ENCODE data around the gene CEBPA.

Gene CEBPA

DNA sequence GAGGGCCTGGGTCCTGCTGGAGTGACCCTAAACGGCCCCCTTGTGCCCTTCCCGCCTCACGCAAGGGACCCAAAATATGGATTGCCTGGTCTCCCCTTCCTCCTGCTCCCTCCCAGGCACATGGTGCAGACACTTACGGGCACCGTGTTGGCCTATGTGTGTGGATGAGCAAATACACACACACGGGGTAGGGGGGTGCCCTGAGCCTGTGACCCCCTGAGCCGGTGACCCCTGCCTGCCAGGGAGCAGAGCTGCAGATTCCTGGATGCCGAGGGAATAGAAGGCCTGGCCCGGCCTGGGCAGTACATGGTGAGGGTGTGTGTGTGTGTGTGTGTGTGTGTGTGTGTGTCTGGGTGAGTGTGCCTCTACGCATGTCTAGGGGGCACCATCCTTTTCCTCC, 33.3 kb downstream of the CEBPA start:
- Histone ChIP-seq H3K9ac (ENCODE audit: low read length) (no peak overlapping the region), H3K4me1 (ENCODE audit: low read length) (peaks cover 19% of the 10 kb centered on the region), H3K4me2 (ENCODE audit: low read length) (peak overlapping the region; percentile 53; the same call in 1 of the 2 replicates), H3K27ac (ENCODE audit: low read length) (no peak overlapping the region), H3K4me3 (ENCODE audit: low read length) (no peak overlapping the region), H4K20me1 (ENCODE audit: insufficient read depth, low read length) (no peaks in the 10 kb centered on the region), H3K27me3 (ENCODE audit: low read depth, low read length) (no peaks in the 10 kb centered on the region), H3K79me2 (ENCODE audit: low read length) (no peaks in the 10 kb centered on the region), H2AFZ (ENCODE audit: low read depth, low read length) (no peak overlapping the region), H3K36me3 (replicated peaks; ENCODE audit: low read depth, low read length) (no peaks in the 10 kb centered on the region), H3K9me3 (ENCODE audit: insufficient read depth, low read length) (no peaks in the 10 kb centered on the region)
- TF ChIP-seq EZH2phosphoT487 (IDR thresholded peaks at IDR 0.05; ENCODE audit: low read depth) = no peak
- TF ChIP-seq, protein P1, sequence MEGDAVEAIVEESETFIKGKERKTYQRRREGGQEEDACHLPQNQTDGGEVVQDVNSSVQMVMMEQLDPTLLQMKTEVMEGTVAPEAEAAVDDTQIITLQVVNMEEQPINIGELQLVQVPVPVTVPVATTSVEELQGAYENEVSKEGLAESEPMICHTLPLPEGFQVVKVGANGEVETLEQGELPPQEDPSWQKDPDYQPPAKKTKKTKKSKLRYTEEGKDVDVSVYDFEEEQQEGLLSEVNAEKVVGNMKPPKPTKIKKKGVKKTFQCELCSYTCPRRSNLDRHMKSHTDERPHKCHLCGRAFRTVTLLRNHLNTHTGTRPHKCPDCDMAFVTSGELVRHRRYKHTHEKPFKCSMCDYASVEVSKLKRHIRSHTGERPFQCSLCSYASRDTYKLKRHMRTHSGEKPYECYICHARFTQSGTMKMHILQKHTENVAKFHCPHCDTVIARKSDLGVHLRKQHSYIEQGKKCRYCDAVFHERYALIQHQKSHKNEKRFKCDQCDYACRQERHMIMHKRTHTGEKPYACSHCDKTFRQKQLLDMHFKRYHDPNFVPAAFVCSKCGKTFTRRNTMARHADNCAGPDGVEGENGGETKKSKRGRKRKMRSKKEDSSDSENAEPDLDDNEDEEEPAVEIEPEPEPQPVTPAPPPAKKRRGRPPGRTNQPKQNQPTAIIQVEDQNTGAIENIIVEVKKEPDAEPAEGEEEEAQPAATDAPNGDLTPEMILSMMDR (IDR thresholded peaks at IDR 0.05; ENCODE audit: low read depth, low read length) = no peak

DNA sequence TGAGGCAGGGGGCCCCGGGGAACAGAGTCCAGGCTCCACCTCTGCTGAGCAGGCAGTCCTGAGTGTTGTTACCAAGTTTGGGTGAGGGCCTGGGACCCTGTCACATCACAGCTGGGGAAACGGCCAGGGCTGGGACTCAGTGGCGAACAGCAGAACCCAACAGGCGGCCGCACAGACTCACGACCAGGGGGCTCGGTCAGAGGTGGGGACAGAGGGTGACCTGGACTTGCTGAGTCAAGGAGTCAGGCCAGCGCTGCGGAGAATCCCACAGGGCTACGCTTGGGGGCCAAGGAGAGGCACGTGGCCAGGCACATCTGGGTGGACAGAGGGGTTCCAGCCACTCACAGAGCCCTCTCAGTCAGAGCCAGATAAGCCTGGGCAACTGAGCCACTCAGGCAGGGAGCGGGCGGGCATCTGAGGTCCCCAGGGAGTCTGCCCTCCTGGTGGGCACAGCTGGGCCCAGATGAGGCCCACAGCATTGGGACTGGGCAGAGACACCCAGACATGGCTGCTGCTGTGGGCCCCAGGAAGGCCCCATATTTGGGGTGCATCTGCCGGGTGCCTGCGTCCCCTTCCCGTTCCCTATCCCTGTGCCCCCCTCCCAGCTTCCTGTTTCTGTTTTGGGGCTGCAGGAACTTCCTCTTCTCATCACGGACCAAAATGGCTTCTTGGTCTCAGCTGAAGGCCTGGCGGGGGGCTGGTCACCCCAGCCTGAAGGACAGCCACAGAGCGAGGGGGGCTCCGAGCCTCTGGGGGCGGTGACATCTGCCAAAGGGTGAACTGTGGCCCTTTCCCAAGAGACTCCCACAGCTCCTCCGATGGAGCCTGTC, 34.0 kb downstream of the CEBPA start:
- H3K4me1 ChIP-seq (ENCODE audit: low read length) = peaks cover 19% of the 10 kb centered on the region
- H3K36me3 ChIP-seq (replicated peaks; ENCODE audit: low read depth, low read length) = no peaks in the 10 kb centered on the region
- H2AFZ ChIP-seq (ENCODE audit: low read depth, low read length) = peak overlapping the region; percentile 77
- no peaks in the 10 kb centered on the region for H3K9me3 ChIP-seq (ENCODE audit: insufficient read depth, low read length)
- H3K9ac ChIP-seq (ENCODE audit: low read length) = peak overlapping the region; percentile 7; the same call in 1 of the 2 replicates
- H3K27ac ChIP-seq (ENCODE audit: low read length) = no peak overlapping the region
- H3K4me3 ChIP-seq (ENCODE audit: low read length) = 0 out of 2 replicates have a peak overlapping the region, but pooled peaks have one; percentile 26
- TF ChIP-seq EZH2phosphoT487 (IDR thresholded peaks at IDR 0.05; ENCODE audit: low read depth) = no peak
- TF ChIP-seq, protein P1 (IDR thresholded peaks at IDR 0.05; ENCODE audit: low read depth, low read length) = no peak
- H3K79me2 ChIP-seq (ENCODE audit: low read length) = no peaks in the 10 kb centered on the region
- no peaks in the 10 kb centered on the region for H3K27me3 ChIP-seq (ENCODE audit: low read depth, low read length)
- no peaks in the 10 kb centered on the region for H4K20me1 ChIP-seq (ENCODE audit: insufficient read depth, low read length)
- peak overlapping the region; percentile 53 for H3K4me2 ChIP-seq (ENCODE audit: low read length)

DNA sequence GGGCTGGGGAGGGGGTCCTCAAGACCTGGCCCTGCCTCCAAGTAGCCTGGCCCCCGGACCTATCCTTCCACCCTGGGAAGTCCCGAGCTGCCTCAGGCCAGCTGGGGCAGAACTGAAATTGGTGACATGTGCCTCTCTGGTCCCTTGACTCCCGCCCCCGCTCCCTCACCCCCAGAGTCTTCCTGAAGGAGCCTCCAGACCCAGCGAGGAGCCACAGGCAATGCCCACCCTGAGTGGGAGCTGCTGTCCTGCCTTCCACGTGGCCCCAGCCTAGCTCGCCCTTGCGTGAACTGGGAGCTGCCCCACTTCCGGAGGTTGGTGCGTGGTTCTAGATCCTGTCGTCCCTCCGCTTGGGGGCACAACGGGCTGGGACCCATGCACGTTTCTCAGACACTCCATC, 34.6 kb downstream of the CEBPA start:
- Histone ChIP-seq H3K9ac (ENCODE audit: low read length) (peak overlapping the region; percentile 7; the same call in 1 of the 2 replicates), H3K79me2 (ENCODE audit: low read length) (no peaks in the 10 kb centered on the region), H2AFZ (ENCODE audit: low read depth, low read length) (peak overlapping the region; percentile 77), H3K4me1 (ENCODE audit: low read length) (peaks cover 19% of the 10 kb centered on the region), H4K20me1 (ENCODE audit: insufficient read depth, low read length) (no peaks in the 10 kb centered on the region), H3K36me3 (replicated peaks; ENCODE audit: low read depth, low read length) (no peaks in the 10 kb centered on the region), H3K9me3 (ENCODE audit: insufficient read depth, low read length) (no peaks in the 10 kb centered on the region), H3K27ac (ENCODE audit: low read length) (no peak overlapping the region), H3K27me3 (ENCODE audit: low read depth, low read length) (no peaks in the 10 kb centered on the region), H3K4me3 (ENCODE audit: low read length) (0 out of 2 replicates have a peak overlapping the region, but pooled peaks have one; percentile 26), H3K4me2 (ENCODE audit: low read length) (peak overlapping the region; percentile 53)
- TF ChIP-seq, protein P1 (IDR thresholded peaks at IDR 0.05; ENCODE audit: low read depth, low read length) = no peak
- TF ChIP-seq EZH2phosphoT487 (IDR thresholded peaks at IDR 0.05; ENCODE audit: low read depth) = no peak

DNA sequence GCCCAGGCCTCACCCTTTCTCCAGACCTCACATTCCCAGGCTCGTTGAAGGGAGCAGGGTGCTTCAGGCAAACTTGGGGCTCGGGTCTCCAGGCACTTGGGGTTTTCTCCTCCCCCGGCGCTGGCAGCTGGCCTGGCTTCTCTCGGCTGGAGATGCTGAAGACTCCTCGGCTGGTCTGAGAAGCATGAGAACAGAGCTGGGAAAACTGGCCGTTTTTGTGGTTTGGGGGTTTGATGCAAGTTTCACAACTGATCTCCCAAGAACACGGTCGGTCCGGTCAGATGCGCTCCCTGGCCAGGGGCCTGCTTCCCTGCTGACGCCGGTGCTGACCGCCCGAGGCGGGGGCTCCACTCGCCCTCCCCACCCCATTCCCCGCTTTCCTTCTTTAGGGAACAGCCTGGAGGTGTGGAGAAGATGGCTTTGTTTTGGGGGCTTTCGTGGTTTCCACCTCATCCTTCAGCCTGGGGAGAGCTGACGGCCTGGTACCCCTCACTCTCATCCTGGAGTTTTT, 35.3 kb downstream of the CEBPA start:
- Histone ChIP-seq H3K4me1 (ENCODE audit: low read length) (peaks cover 19% of the 10 kb centered on the region), H4K20me1 (ENCODE audit: insufficient read depth, low read length) (no peaks in the 10 kb centered on the region), H2AFZ (ENCODE audit: low read depth, low read length) (peak overlapping the region; percentile 77; the same call in 1 of the 2 replicates), H3K27ac (ENCODE audit: low read length) (no peak overlapping the region), H3K9me3 (ENCODE audit: insufficient read depth, low read length) (no peaks in the 10 kb centered on the region), H3K4me3 (ENCODE audit: low read length) (no peak overlapping the region), H3K79me2 (ENCODE audit: low read length) (no peaks in the 10 kb centered on the region), H3K36me3 (replicated peaks; ENCODE audit: low read depth, low read length) (no peaks in the 10 kb centered on the region), H3K4me2 (ENCODE audit: low read length) (no peak overlapping the region), H3K27me3 (ENCODE audit: low read depth, low read length) (no peaks in the 10 kb centered on the region), H3K9ac (ENCODE audit: low read length) (no peak overlapping the region)
- TF ChIP-seq EZH2phosphoT487 (IDR thresholded peaks at IDR 0.05; ENCODE audit: low read depth) = no peak
- TF ChIP-seq, protein P1 (IDR thresholded peaks at IDR 0.05; ENCODE audit: low read depth, low read length) = no peak
